ENCODE results near the gene RFTN2.

Gene RFTN2

DNA sequence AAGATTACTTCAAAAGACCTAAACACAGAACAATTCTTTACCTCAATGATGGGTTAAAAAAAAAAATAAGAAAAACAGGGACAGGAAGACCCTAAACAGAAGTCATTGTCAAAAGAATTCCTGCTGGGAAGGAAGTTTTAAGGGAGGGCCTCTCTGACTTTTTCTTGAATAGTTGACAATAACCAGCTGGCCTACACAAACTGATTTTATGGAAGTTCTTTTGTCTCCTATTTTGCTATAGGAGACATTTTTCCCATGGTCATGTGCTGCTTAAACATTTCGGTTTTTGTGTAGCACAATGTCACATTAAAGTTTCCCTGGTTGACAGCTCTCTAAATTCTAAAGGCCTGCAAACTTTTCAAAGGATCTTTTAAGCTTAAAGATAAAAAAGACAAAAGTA lies 55.3 kb downstream of the RFTN2 start:
- H3K27ac Mint-ChIP-seq (ENCODE audit: low read depth): no peak overlapping the region
- no peaks in the 10 kb centered on the region for H3K4me1 Mint-ChIP-seq
- DNase-seq (ENCODE audit: low spot score in 2 of 2): no peak
- no peaks in the 10 kb centered on the region for H3K27me3 Mint-ChIP-seq
- no peaks in the 10 kb centered on the region for H3K9me3 Mint-ChIP-seq
- ATAC-seq (replicated peaks; ENCODE audit: extremely low read depth, poor library complexity, severe bottlenecking): no peak
- H3K36me3 Mint-ChIP-seq (ENCODE audit: insufficient read depth): no peaks in the 10 kb centered on the region
- H3K4me3 Mint-ChIP-seq: no peak overlapping the region

DNA sequence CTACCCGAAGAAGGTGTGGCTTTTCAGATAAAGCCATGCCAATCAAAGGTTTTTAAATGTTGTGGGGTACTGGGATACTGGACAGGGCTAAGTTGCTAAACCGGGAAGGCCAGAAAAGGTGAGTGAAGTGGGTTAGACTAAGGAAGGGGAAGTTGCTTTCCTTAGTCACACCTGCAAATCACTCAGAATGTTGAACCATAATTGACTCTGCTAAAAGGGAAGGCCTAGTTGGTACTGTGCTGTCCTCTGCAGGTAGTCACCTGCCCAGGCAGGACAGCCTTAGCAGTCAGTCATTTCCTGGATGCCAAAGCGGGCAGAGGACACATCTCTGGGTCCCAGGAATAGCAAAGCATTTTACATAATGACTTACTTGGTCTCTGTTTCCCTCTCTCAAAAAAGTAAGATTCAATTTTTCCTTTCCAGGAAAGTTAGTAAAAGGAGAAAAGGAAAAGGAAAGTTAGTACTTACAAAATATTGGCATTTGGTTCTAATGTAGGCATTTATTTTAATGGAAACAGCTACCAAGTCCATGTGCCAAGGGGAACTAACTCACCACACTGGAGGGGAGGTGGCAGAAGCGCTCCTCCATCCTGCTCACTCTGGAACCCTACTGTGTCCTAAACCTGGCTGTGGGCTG lies 60.3 kb downstream of the RFTN2 start:
- H3K36me3 Mint-ChIP-seq (ENCODE audit: insufficient read depth): no peaks in the 10 kb centered on the region
- DNase-seq (ENCODE audit: low spot score in 2 of 2): no peak
- no peak overlapping the region for H3K4me3 Mint-ChIP-seq
- H3K9me3 Mint-ChIP-seq: no peaks in the 10 kb centered on the region
- no peaks in the 10 kb centered on the region for H3K27me3 Mint-ChIP-seq
- H3K27ac Mint-ChIP-seq (ENCODE audit: low read depth): no peak overlapping the region
- ATAC-seq (replicated peaks; ENCODE audit: extremely low read depth, poor library complexity, severe bottlenecking): no peak
- no peaks in the 10 kb centered on the region for H3K4me1 Mint-ChIP-seq

DNA sequence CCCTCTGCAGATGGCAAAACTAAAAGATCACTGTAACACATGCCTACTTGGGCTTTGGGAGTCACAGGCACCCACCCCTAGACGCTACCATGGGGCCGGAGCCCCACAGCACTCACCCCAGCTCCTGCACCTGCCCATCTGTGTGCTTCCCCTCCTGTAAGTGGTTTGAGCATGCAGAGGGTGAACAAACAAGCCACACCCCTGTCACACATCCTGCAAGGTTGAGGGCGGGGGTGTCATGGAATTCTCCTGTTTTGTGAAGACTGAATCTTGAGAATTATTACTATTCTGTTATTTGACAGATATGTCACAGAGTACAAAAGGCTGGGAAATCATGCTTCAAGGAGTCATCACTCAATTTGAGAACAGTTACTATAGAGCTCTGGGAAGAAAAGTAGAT lies 60.9 kb downstream of the RFTN2 start:
- ATAC-seq (replicated peaks; ENCODE audit: extremely low read depth, poor library complexity, severe bottlenecking): no peak
- no peaks in the 10 kb centered on the region for H3K27me3 Mint-ChIP-seq
- H3K27ac Mint-ChIP-seq (ENCODE audit: low read depth): no peak overlapping the region
- no peaks in the 10 kb centered on the region for H3K4me1 Mint-ChIP-seq
- H3K9me3 Mint-ChIP-seq: no peaks in the 10 kb centered on the region
- H3K36me3 Mint-ChIP-seq (ENCODE audit: insufficient read depth): no peaks in the 10 kb centered on the region
- no peak for DNase-seq (ENCODE audit: low spot score in 2 of 2)
- H3K4me3 Mint-ChIP-seq: no peak overlapping the region

DNA sequence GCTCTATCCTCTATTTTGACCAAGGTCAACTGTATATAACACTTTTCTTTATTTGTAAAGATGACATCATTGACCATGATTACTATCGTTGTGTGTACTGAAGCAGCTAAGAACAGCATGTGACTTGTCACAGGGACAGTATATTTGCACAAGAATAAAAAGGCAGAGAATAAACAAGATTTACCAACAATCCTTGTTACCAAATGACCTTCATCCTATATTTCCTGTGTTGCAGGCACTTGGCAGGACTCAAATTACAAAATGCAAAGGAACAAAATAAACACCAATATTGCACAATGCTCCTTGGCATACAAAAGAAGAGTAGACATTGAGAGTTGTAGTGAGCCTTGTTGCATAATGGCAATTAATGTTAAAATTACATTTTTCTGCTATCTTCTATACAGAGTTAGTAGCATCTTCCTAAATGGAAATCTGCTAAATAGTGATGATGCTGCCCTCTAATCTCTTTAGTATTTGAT lies 61.8 kb downstream of the RFTN2 start:
- Mint-ChIP-seq H3K27ac (ENCODE audit: low read depth) (no peak overlapping the region), H3K27me3 (no peaks in the 10 kb centered on the region), H3K9me3 (no peaks in the 10 kb centered on the region), H3K36me3 (ENCODE audit: insufficient read depth) (no peaks in the 10 kb centered on the region), H3K4me1 (no peaks in the 10 kb centered on the region), H3K4me3 (no peak overlapping the region)
- no peak for DNase-seq (ENCODE audit: low spot score in 2 of 2)
- no peak for ATAC-seq (replicated peaks; ENCODE audit: extremely low read depth, poor library complexity, severe bottlenecking)

- Mint-ChIP-seq H3K4me3 (no peak overlapping the region), H3K27ac (ENCODE audit: low read depth) (no peak overlapping the region), H3K4me1 (no peaks in the 10 kb centered on the region), H3K9me3 (no peaks in the 10 kb centered on the region), H3K27me3 (peaks cover 5% of the 10 kb centered on the region), H3K36me3 (ENCODE audit: insufficient read depth) (no peaks in the 10 kb centered on the region)
- ATAC-seq (replicated peaks; ENCODE audit: extremely low read depth, poor library complexity, severe bottlenecking): no peak
- DNase-seq (ENCODE audit: low spot score in 2 of 2): no peak
These were observed 69.2 kb downstream of the RFTN2 start for GRCh38 chr2:197606180-197606579.

- ATAC-seq (replicated peaks; ENCODE audit: extremely low read depth, poor library complexity, severe bottlenecking) (no peak), DNase-seq (ENCODE audit: low spot score in 2 of 2) (no peak)
- H3K9me3 Mint-ChIP-seq: no peaks in the 10 kb centered on the region
- peaks cover 14% of the 10 kb centered on the region for H3K27me3 Mint-ChIP-seq
- no peak overlapping the region for H3K4me3 Mint-ChIP-seq
- H3K36me3 Mint-ChIP-seq (ENCODE audit: insufficient read depth): no peaks in the 10 kb centered on the region
- H3K4me1 Mint-ChIP-seq: peaks cover 3% of the 10 kb centered on the region
- H3K27ac Mint-ChIP-seq (ENCODE audit: low read depth): no peak overlapping the region
These were observed 71.1 kb downstream of the RFTN2 start for GRCh38 chr2:197604117-197604860.

DNA sequence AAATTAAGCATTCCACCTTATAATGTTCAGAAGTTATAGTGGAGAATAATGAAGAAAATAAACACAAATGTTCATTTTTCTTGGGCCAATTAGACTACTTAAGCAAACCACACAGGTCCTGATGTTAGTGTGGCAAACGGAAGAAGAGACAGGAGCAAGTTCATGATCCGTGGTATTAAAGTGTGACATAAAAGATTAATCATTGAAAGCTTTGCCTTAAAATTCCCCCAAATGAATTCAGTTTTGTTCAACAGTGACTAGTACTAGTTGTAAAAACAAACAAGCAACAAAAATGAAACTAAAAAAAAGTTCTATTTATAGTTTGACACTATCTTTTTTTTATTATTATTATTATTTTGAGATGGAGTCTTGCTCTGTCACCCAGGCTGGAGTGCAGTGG lies 73.7 kb downstream of the RFTN2 start:
- Mint-ChIP-seq H3K27me3 (peaks cover 35% of the 10 kb centered on the region), H3K27ac (ENCODE audit: low read depth) (no peak overlapping the region), H3K4me1 (peaks cover 6% of the 10 kb centered on the region), H3K4me3 (no peak overlapping the region), H3K9me3 (no peaks in the 10 kb centered on the region), H3K36me3 (ENCODE audit: insufficient read depth) (no peaks in the 10 kb centered on the region)
- ATAC-seq (replicated peaks; ENCODE audit: extremely low read depth, poor library complexity, severe bottlenecking) (no peak), DNase-seq (ENCODE audit: low spot score in 2 of 2) (no peak)

DNA sequence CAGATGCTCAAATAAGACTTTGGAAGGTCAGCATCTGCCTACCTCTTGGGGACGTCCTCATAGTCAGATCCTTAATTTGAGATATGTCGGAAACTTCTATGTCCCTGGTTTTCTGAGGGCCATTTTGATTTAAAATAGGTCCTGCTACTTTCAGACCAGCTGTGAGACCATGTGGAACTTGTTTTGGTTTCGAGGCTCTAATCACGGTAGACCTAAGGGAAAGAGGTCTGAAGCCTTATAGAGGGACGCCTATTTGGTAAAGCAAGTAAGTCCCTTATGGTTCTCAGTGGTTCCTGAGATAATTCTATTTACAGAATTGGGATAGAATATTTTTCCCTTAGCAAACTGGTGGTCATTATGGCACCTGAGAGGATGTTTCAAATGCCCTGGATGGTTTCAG lies 75.1 kb downstream of the RFTN2 start:
- Mint-ChIP-seq H3K4me3 (no peak overlapping the region), H3K9me3 (no peaks in the 10 kb centered on the region), H3K27me3 (peaks cover 35% of the 10 kb centered on the region), H3K36me3 (ENCODE audit: insufficient read depth) (no peaks in the 10 kb centered on the region), H3K4me1 (peaks cover 6% of the 10 kb centered on the region), H3K27ac (ENCODE audit: low read depth) (no peak overlapping the region)
- ATAC-seq (replicated peaks; ENCODE audit: extremely low read depth, poor library complexity, severe bottlenecking): no peak
- no peak for DNase-seq (ENCODE audit: low spot score in 2 of 2)

- no peak for DNase-seq (ENCODE audit: low spot score in 2 of 2)
These were observed 76.0 kb downstream of the RFTN2 start for GRCh38 chr2:197599285-197599965.

DNA sequence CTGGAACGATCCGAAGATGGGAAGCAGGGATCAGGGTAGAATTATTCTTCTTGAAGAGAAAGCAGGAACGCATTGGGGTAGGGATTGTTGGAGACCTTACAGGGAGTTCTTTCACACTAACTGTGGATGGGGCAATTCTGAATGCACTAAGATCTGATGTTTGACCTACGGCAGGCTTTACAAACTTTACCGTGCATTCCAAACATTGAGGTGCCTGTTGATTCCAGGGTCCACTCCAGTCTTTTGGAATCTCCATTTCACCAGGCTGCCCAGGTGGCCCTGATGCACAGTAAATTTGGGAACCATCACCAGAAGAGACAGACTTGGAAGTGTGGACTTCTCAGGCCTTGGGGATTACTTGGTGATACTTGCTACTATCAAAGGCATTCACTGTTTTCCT lies 76.9 kb downstream of the RFTN2 start:
- Mint-ChIP-seq H3K4me1 (peaks cover 6% of the 10 kb centered on the region), H3K9me3 (no peaks in the 10 kb centered on the region), H3K4me3 (no peak overlapping the region), H3K27me3 (peaks cover 35% of the 10 kb centered on the region), H3K27ac (ENCODE audit: low read depth) (no peak overlapping the region), H3K36me3 (ENCODE audit: insufficient read depth) (no peaks in the 10 kb centered on the region)
- ATAC-seq (replicated peaks; ENCODE audit: extremely low read depth, poor library complexity, severe bottlenecking) (no peak), DNase-seq (ENCODE audit: low spot score in 2 of 2) (no peak)

More at GRCh38 chr2:197599285-197599965, 76.0 kb downstream of the RFTN2 start:
- H3K9me3 Mint-ChIP-seq: no peaks in the 10 kb centered on the region
- H3K4me3 Mint-ChIP-seq: no peak overlapping the region
- H3K4me1 Mint-ChIP-seq: peaks cover 6% of the 10 kb centered on the region
- peaks cover 35% of the 10 kb centered on the region for H3K27me3 Mint-ChIP-seq
- H3K27ac Mint-ChIP-seq (ENCODE audit: low read depth): no peak overlapping the region
- H3K36me3 Mint-ChIP-seq (ENCODE audit: insufficient read depth): no peaks in the 10 kb centered on the region
- peak; percentile 67 for ATAC-seq (replicated peaks; ENCODE audit: extremely low read depth, poor library complexity, severe bottlenecking)

DNA sequence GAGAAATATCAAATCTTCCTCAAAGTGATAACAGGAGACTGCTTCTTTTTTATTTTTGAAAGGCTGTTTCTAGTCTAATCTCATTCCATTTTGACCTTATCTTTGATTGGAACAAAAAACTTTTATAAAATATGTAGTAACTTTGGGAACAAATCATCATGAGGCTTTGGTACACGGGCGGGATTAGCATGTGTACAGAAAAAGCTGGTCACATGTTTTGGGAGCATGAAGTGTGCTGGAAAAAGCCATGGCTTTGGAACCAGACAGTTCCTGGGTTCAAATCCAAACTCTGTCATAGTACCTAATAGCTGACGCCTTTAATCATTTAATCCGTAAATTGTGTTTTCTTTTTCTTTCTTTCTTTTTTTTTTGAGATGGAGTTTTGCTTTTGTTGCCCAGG lies 78.2 kb downstream of the RFTN2 start:
- no peaks in the 10 kb centered on the region for H3K9me3 Mint-ChIP-seq
- no peak overlapping the region for H3K4me3 Mint-ChIP-seq
- peaks cover 35% of the 10 kb centered on the region for H3K27me3 Mint-ChIP-seq
- peaks cover 6% of the 10 kb centered on the region for H3K4me1 Mint-ChIP-seq
- no peak for ATAC-seq (replicated peaks; ENCODE audit: extremely low read depth, poor library complexity, severe bottlenecking)
- H3K27ac Mint-ChIP-seq (ENCODE audit: low read depth): no peak overlapping the region
- DNase-seq (ENCODE audit: low spot score in 2 of 2): no peak
- H3K36me3 Mint-ChIP-seq (ENCODE audit: insufficient read depth): no peaks in the 10 kb centered on the region

- DNase-seq (ENCODE audit: low spot score in 2 of 2): no peak
- Mint-ChIP-seq H3K4me3 (no peak overlapping the region), H3K27ac (ENCODE audit: low read depth) (no peak overlapping the region), H3K9me3 (no peaks in the 10 kb centered on the region), H3K36me3 (ENCODE audit: insufficient read depth) (no peaks in the 10 kb centered on the region), H3K4me1 (peaks cover 6% of the 10 kb centered on the region), H3K27me3 (peaks cover 35% of the 10 kb centered on the region)
- no peak for ATAC-seq (replicated peaks; ENCODE audit: extremely low read depth, poor library complexity, severe bottlenecking)
These were observed 78.6 kb downstream of the RFTN2 start for GRCh38 chr2:197596766-197597165.

Data from central memory CD8-positive, alpha-beta T cell (primary cell).